AG08395 (cell line): ENCODE measurements around the gene DDIT3.

Experiments
- DNase-seq: peaks from one replicate; pipeline ENCODE4 v3.0.0; 2012; ENCODE audit warnings: mixed read lengths, low spot score

The DDIT3 gene

GRCh38 chr12:57547288-57548012 is 27.1 kb upstream of the DDIT3 start:
- no peak for DNase-seq

GRCh38 chr12:57546438-57547287 is 26.3 kb upstream of the DDIT3 start, which contains the start of gene DCTN2:
DCTN2 (minus strand) TSS chr12:57547192; CDS start chr12:57547063, 129 bp downstream.
- DNase-seq = peak; percentile 99

GRCh38 chr12:57545809-57546437 is 25.6 kb upstream of the DDIT3 start:
- no peak for DNase-seq

GRCh38 chr12:57543581-57543980 is 23.3 kb upstream of the DDIT3 start:
- DNase-seq = no peak

- no peak for DNase-seq
Observed at GRCh38 chr12:57541717-57542116, 21.4 kb upstream of the DDIT3 start.

GRCh38 chr12:57541001-57541400 is 20.7 kb upstream of the DDIT3 start:
- DNase-seq = no peak

- DNase-seq = no peak
Observed at GRCh38 chr12:57539134-57539768, 18.9 kb upstream of the DDIT3 start.

GRCh38 chr12:57536597-57536942 is 16.3 kb upstream of the DDIT3 start:
- DNase-seq = no peak

- no peak for DNase-seq
Observed at GRCh38 chr12:57535764-57536596, 15.7 kb upstream of the DDIT3 start.

- no peak for DNase-seq
Observed at GRCh38 chr12:57534991-57535543, 14.8 kb upstream of the DDIT3 start.

GRCh38 chr12:57534250-57534649 is 13.9 kb upstream of the DDIT3 start:
- DNase-seq = no peak

- DNase-seq = no peak
Observed at GRCh38 chr12:57533108-57533507, 12.8 kb upstream of the DDIT3 start.

GRCh38 chr12:57531836-57532235 is 11.5 kb upstream of the DDIT3 start:
- no peak for DNase-seq

- DNase-seq = no peak
Observed at GRCh38 chr12:57530396-57531142, 10.3 kb upstream of the DDIT3 start.

GRCh38 chr12:57529831-57530230 is 9.5 kb upstream of the DDIT3 start:
- no peak for DNase-seq

GRCh38 chr12:57528831-57529555 is 8.7 kb upstream of the DDIT3 start:
- DNase-seq = no peak

- DNase-seq = no peak
Observed at GRCh38 chr12:57528176-57528575, 7.9 kb upstream of the DDIT3 start.

- DNase-seq = no peak
Observed at GRCh38 chr12:57527184-57527583, 6.9 kb upstream of the DDIT3 start.

GRCh38 chr12:57526477-57527126 is 6.3 kb upstream of the DDIT3 start:
- no peak for DNase-seq
